Measurements from ENCODE around the gene UBE2Q2.

Gene UBE2Q2

GRCh38 chr15:75928680-75929608 lies 85.7 kb downstream of the UBE2Q2 start:
- no peak for DNase-seq

DNA sequence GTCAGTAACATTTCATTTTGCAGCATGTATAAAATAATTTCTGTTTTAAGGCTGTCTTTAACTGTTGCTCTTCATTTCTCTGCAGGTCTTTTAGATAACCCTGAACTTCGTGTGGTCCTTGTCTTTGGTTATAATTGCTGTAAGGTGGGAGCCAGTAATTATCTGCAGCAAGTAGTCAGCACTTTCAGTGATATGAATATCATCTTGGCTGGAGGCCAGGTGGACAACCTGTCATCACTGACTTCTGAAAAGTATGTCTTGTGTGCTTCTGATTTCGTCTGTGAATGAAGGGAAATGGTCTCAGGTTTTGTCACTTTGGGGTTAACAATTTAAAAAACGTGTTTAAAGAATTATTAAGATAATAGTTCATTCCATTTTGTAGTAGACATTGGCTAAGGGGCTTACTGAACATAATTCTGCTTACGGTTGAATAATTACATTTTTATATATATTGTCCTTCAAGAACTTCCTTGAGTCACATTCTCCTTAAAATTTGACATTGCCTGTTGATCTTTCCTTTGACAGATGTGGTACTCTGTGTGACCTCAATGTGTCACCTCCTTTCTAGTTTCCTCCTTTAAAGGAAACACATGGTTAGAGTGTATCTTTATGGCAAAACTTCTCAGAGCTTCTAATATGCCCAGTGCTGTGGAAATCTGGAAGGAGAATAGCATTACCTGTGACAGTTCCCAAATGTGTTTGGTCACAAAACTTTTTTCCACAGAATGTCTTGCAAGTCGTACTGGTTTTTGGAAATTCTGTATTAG lies 86.7 kb downstream of the UBE2Q2 start:
- no peak for DNase-seq

GRCh38 chr15:75930866-75931265 lies 87.6 kb downstream of the UBE2Q2 start:
- no peak for DNase-seq

DNA sequence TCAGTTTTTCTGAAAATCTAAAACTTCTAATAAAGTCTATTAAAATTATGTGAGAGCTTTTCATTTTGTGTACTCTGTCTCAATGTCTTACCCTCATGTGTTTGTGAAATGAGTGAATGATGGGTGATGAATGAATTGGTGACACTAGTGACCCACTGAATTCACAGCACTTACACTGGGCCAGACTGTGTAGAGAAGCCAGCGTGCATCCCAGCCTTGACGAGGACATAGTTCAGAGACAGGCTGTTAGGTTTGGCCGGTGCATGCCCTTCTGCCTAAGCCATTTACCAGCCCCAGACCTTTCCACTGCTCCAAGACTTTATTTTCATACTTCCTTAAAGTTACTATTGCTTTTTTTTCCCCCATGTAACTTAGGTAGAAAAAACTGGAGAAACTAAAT lies 99.2 kb downstream of the UBE2Q2 start:
- no peak for DNase-seq

DNA sequence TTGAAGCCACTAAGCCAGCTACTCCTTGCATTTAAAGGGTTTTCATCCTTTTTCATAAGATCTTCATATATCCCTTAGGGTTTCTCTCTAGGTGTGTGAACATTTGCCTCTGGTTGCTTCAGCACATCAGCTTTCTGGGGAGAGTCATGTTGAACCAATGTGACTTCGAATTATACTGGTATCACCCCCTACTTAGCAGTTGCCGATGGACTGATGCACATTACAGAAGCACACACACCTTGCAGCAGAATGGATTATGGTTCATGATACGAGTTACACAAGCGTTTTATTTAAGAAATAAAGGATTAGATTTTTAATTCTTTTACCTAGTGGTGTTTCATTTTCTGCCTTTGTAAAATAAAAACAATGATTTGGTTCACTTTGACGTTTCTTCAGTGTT lies 100.0 kb downstream of the UBE2Q2 start:
- DNase-seq: no peak

GRCh38 chr15:75943713-75944215 lies 100.5 kb downstream of the UBE2Q2 start:
- no peak for DNase-seq

DNA sequence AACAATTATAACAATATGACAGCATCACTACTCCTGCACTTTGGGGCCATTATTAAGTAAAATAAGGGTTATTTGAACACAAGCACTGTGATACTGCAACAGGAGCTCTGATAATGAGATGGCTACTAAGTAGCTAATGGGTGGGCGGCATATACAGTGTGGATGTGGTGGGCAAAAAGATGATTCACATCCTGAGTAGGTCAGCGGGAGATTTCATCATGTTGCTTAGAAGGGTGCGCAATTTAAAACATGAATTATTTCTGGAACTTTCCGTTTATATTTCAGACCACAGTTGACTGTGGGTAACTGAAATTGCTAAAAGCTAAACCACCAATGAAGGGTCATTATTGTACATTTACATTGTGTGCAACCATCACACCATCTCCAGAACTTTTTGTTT lies 102.7 kb downstream of the UBE2Q2 start:
- no peak for DNase-seq

- no peak for DNase-seq
Measured at GRCh38 chr15:75947092-75947491, 103.8 kb downstream of the UBE2Q2 start.

DNA sequence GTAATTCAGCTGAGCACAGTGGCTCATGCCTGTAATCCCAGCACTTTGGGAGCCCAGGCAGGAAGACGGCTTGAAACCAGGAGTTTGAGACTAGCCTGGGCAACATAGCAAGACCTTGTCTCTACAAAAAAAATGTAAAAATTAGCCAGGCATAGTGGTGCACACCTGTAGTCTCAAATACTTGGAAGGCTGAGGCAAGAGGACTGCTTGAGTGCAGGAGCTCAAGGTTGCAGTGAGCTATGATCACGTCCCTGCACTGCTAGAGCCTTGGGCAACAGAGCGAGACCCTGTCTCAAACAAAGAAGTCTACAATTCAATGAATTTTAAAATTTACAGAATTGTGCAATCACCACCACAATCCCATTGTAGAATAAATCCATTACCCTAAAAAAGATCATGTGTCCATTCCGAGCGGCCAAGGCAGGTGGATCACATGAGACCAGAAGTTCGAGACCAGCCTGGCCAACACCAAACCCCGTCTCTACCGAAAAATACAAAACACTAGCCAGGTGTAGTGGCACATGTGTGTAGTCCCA lies 105.6 kb downstream of the UBE2Q2 start:
- DNase-seq: no peak

Measured in SHP77 treated with DMSO at 0.1 percent for 48 hours (cell line).